Chondrocyte (in vitro differentiated cells): Measurements from ENCODE around the gene FMNL2. TPM values are rescaled to one million over a fixed set of nuclear protein-coding genes. Genes with fewer than 3 reads are reported as not detected.
A peak's percentile ranks its signal among the peaks of the same experiment; 100 is the strongest.

ENCODE experiments used
- DNase-seq: peaks from one replicate; pipeline ENCODE4 v3.0.0; 2021; ENCODE audit warnings: mixed read lengths, low spot score
- H3K27ac Mint-ChIP-seq: one replicate; pipeline ENCODE4 v1.8.0; 2021; ENCODE audit warnings: mild to moderate bottlenecking, moderate library complexity, mixed read lengths; ENCODE audit not compliant: unreplicated experiment
- H3K27me3 Mint-ChIP-seq: 2 replicates; pipeline ENCODE4 v1.8.0; 2021; ENCODE audit warnings: low read depth, mixed read lengths
- H3K36me3 Mint-ChIP-seq: 2 replicates; pipeline ENCODE4 v1.8.0; 2021; ENCODE audit warnings: low read depth, mixed read lengths
- H3K4me1 Mint-ChIP-seq: 2 replicates; pipeline ENCODE4 v1.8.0; 2021; ENCODE audit warnings: low read depth, mild to moderate bottlenecking, mixed read lengths
- H3K4me3 Mint-ChIP-seq: one replicate; pipeline ENCODE4 v1.8.0; 2021; ENCODE audit warnings: mild to moderate bottlenecking, moderate library complexity, mixed read lengths; ENCODE audit not compliant: unreplicated experiment
- H3K9me3 Mint-ChIP-seq: 2 replicates; pipeline ENCODE4 v1.8.0; 2021; ENCODE audit warnings: low read depth, mixed read lengths
- total RNA-seq: library from RNA; stranded (reverse); gene quantifications from 3 replicates; pipeline ENCODE4 v1.2.1, GENCODE V29; 2021
- TF ChIP-seq, protein P1 (sequence below): fragments of 200-600 bp; sonication (generic); IDR thresholded peaks from 2 replicates; pipeline ENCODE4 v1.5.0; 2021; ENCODE audit warnings: antibody characterized with exemption, mild to moderate bottlenecking, moderate library complexity

The FMNL2 gene
- total RNA-seq, 1 donor from 2014 or later, result 33.9 TPM

DNA sequence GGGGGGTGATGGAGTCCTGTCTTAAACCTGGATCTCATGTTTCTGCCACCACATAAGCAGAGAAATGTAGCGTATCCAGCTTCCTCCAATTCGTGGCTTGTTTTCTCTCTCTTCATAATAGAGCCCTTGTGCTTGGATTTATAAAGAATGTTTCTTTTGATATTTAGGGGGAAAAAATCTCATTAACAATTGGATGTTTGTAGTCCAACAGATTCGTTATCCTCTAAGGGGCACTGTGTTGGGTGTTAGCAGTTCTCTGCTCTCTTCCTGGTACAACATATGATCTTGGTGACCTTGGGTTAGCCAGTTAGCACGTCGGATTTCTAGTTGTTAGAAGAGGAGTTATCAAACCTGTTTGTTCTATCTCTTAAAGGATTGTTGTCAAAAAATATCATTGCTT is 127.8 kb downstream of the FMNL2 start:
- DNase-seq, result no peak
- no peaks in the 10 kb centered on the region for H3K27me3 Mint-ChIP-seq
- TF ChIP-seq, protein P1, sequence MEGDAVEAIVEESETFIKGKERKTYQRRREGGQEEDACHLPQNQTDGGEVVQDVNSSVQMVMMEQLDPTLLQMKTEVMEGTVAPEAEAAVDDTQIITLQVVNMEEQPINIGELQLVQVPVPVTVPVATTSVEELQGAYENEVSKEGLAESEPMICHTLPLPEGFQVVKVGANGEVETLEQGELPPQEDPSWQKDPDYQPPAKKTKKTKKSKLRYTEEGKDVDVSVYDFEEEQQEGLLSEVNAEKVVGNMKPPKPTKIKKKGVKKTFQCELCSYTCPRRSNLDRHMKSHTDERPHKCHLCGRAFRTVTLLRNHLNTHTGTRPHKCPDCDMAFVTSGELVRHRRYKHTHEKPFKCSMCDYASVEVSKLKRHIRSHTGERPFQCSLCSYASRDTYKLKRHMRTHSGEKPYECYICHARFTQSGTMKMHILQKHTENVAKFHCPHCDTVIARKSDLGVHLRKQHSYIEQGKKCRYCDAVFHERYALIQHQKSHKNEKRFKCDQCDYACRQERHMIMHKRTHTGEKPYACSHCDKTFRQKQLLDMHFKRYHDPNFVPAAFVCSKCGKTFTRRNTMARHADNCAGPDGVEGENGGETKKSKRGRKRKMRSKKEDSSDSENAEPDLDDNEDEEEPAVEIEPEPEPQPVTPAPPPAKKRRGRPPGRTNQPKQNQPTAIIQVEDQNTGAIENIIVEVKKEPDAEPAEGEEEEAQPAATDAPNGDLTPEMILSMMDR, result no peak
- H3K4me3 Mint-ChIP-seq, result no peak overlapping the region
- H3K9me3 Mint-ChIP-seq, result no peaks in the 10 kb centered on the region
- H3K4me1 Mint-ChIP-seq, result peaks cover 63% of the 10 kb centered on the region
- no peaks in the 10 kb centered on the region for H3K36me3 Mint-ChIP-seq
- no peak overlapping the region for H3K27ac Mint-ChIP-seq

DNA sequence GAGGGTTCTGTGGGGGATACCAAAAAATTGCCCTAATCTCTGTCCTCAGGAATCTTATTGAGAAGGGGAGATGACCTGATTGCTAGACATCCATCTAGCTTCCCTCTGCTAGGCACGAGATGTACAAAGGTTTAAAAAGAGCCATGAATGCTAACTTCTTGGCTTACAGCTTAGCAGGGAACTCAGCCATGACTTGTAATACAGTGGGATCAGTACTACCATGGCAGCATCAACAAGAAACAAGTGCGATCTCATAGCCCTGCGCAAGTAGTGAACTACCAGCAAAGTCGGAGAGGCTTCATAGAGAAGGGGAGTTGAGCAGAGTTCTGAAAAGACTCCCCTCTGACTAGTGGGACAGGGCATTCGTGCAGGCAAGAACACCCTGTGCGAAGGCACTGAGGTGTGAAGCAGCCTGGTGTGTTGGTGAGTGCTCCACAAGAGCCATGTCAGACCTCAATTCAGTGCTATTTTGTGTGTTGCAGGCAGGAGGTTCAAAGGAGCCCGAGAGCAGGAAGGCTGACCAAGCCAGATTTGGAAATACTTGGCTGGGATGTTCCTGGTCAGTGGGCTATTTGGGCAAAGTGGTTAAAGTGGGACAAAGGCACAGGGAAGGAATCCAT is 130.0 kb downstream of the FMNL2 start:
- no peak overlapping the region for H3K4me3 Mint-ChIP-seq

DNA sequence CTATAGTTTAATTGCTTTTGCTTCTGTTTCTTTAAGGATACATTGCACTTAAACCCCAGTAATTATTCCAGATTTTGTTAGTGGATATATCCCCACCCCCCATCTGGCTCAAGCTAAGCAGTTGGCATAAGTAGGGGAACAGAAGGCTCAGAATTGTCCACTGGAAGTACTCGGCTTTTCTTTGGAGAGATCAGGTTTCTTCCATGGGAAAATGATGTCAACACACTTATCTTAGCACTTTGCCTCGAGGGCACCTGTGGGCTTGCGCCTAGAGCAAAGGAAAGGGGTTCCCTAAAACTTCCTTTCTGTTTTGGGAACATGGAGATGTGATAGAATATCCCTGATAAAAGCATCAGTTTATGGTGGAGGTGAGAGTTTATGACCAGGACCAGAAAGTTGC is 130.6 kb downstream of the FMNL2 start:
- Mint-ChIP-seq H3K27me3 (no peaks in the 10 kb centered on the region), H3K36me3 (no peaks in the 10 kb centered on the region)

More for the DNA sequence above, 130.0 kb downstream of the FMNL2 start:
- no peak overlapping the region for H3K27ac Mint-ChIP-seq
- TF ChIP-seq, protein P1, result no peak
- no peaks in the 10 kb centered on the region for H3K9me3 Mint-ChIP-seq
- H3K27me3 Mint-ChIP-seq, result no peaks in the 10 kb centered on the region
- no peak for DNase-seq
- H3K36me3 Mint-ChIP-seq, result no peaks in the 10 kb centered on the region
- peaks cover 68% of the 10 kb centered on the region for H3K4me1 Mint-ChIP-seq

GRCh38 chr2:152466041-152466440 is 131.1 kb downstream of the FMNL2 start:
- peaks cover 67% of the 10 kb centered on the region for H3K4me1 Mint-ChIP-seq
- H3K9me3 Mint-ChIP-seq, result no peaks in the 10 kb centered on the region
- no peak for DNase-seq
- TF ChIP-seq, protein P1, result no peak
- H3K36me3 Mint-ChIP-seq, result no peaks in the 10 kb centered on the region
- H3K27me3 Mint-ChIP-seq, result no peaks in the 10 kb centered on the region
- no peak overlapping the region for H3K27ac Mint-ChIP-seq
- no peak overlapping the region for H3K4me3 Mint-ChIP-seq

More for the DNA sequence above, 130.6 kb downstream of the FMNL2 start:
- Mint-ChIP-seq H3K9me3 (no peaks in the 10 kb centered on the region), H3K27ac (no peak overlapping the region), H3K4me1 (peaks cover 63% of the 10 kb centered on the region), H3K4me3 (no peak overlapping the region)
- TF ChIP-seq, protein P1, result no peak
- DNase-seq, result no peak

DNA sequence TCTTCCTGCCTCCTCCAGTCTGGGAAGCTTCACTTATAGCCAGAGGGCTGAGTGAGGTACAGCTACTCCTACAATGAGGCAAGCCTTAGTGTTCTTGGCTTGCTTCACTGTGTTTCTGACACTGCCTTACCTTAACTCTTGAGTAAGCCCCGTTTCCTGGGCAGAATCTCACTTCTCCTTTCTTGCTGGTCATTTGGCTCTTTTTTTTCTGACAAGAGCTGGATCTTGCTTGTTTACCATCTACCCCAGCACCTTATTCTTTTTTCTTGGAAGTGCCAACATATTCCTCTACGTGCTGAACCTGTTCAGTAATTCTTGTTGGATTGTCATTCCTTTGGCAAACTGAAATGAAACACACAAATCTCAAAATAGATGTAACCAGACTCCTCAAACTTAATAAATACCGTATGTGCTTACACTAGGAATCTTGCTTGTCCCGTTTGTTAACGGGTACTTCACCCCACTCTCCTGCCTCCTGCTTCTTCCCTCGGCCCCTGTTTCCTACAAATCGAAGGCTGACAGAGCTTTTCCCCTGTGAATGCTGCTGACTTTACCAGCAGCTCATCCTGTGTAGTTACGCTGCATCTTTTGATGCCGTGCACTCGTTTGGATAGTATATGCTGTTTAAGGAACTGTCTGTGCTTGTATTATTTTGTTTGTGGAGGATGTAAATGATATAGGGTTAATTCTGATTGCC is 132.2 kb downstream of the FMNL2 start:
- Mint-ChIP-seq H3K9me3 (no peaks in the 10 kb centered on the region), H3K27me3 (no peaks in the 10 kb centered on the region), H3K4me1 (peaks cover 76% of the 10 kb centered on the region), H3K36me3 (no peaks in the 10 kb centered on the region), H3K27ac (peak overlapping the region; percentile 80), H3K4me3 (peak overlapping the region; percentile 29)
- no peak for DNase-seq
- TF ChIP-seq, protein P1, result no peak
